ENCODE data around the gene ANKRD34A. TPM values are rescaled to one million over a fixed set of nuclear protein-coding genes. Genes with fewer than 3 reads are reported as not detected.

Gene ANKRD34A
- total and polyA plus RNA-seq, 10 donors = 0.57 to 3.1 (median 1.1) TPM

- no peak for DNase-seq
- no peaks in the 10 kb centered on the region for H3K27me3 ChIP-seq (replicated peaks in 1 of 7)
- 82 to 89% (median 86%) methylated on average over 7 of the region's 7 CpGs for WGBS, 5 donors
- intact Hi-C loops (cut with DNase I; ENCODE audit: low total_unique reads) = no loop called here
- no peaks in the 10 kb centered on the region for H3K9me3 ChIP-seq
- H3K4me1 ChIP-seq = peaks cover 27 to 88% (median 73%) of the 10 kb centered on the region in 6 donors
- peak overlapping the region in 2 of 8 donors; percentile 0 to 100 for H3K4me3 ChIP-seq
- TF ChIP-seq POLR2AphosphoS5 (IDR thresholded peaks at IDR 0.05) (peak in 2 of 3 donors; percentile 76 to 96), POLR2A (IDR thresholded peaks at IDR 0.05) (peak in 2 of 3 donors; percentile 30 to 44), CTCF (IDR thresholded peaks at IDR 0.05 in 8 of 11, conservative IDR thresholded peaks at IDR 0.05 in 3 of 11) (peak in 1 of 11 experiments; percentile 6)
- peaks cover 21 to 38% (median 33%) of the 10 kb centered on the region in 6 donors for H3K36me3 ChIP-seq
- H3K27ac ChIP-seq = peak overlapping the region; percentile 46 to 100 (median 99)
Observed at GRCh38 chr1:145990249-145990855, 26.0 kb upstream of the ANKRD34A start.

- Histone ChIP-seq H3K4me1 (peaks cover 42 to 100% (median 89%) of the 10 kb centered on the region in 6 donors), H3K36me3 (peaks cover 8 to 22% (median 18%) of the 10 kb centered on the region in 6 donors), H3K27ac (peak overlapping the region; percentile 46 to 100 (median 84)), H3K9me3 (no peaks in the 10 kb centered on the region), H3K4me3 (no peak overlapping the region), H3K27me3 (replicated peaks in 1 of 7) (no peaks in the 10 kb centered on the region)
- TF ChIP-seq POLR2AphosphoS5 (IDR thresholded peaks at IDR 0.05) (peak in 1 of 3 donors; percentile 77), POLR2A (IDR thresholded peaks at IDR 0.05) (no peak), CTCF (IDR thresholded peaks at IDR 0.05 in 8 of 11, conservative IDR thresholded peaks at IDR 0.05 in 3 of 11) (no peak)
- intact Hi-C loops (cut with DNase I; ENCODE audit: low total_unique reads) = no loop called here
- WGBS, 5 donors = 39 to 48% (median 46%) methylated on average over 5 of the region's 5 CpGs
- no peak for DNase-seq
Observed at GRCh38 chr1:145988773-145989172, 24.4 kb upstream of the ANKRD34A start.

- 95 to 100% (median 100%) methylated on average over 1 of the region's 1 CpG for WGBS, 5 donors
- Histone ChIP-seq H3K9me3 (no peaks in the 10 kb centered on the region), H3K27ac (peak overlapping the region; percentile 46 to 100 (median 84)), H3K36me3 (peaks cover 0 to 14% (median 9%) of the 10 kb centered on the region in 6 donors), H3K4me3 (no peak overlapping the region), H3K27me3 (replicated peaks in 1 of 7) (no peaks in the 10 kb centered on the region), H3K4me1 (peaks cover 45 to 100% (median 93%) of the 10 kb centered on the region in 6 donors)
- TF ChIP-seq POLR2A (IDR thresholded peaks at IDR 0.05) (no peak), CTCF (IDR thresholded peaks at IDR 0.05 in 8 of 11, conservative IDR thresholded peaks at IDR 0.05 in 3 of 11) (no peak), POLR2AphosphoS5 (IDR thresholded peaks at IDR 0.05) (peak in 1 of 3 donors; percentile 77)
- intact Hi-C loops (cut with DNase I; ENCODE audit: low total_unique reads) = no loop called here
- DNase-seq = no peak
Observed at GRCh38 chr1:145987926-145988325, 23.6 kb upstream of the ANKRD34A start.

- DNase-seq = no peak
- H3K4me3 ChIP-seq = no peak overlapping the region
- H3K9me3 ChIP-seq = no peaks in the 10 kb centered on the region
- H3K27ac ChIP-seq = peak overlapping the region in 7 of 8 donors; percentile 31 to 100 (median 99)
- 92 to 97% (median 95%) methylated on average over 6 of the region's 6 CpGs for WGBS, 5 donors
- H3K27me3 ChIP-seq (replicated peaks in 1 of 7) = no peaks in the 10 kb centered on the region
- peak in 1 of 3 donors; percentile 9 for TF ChIP-seq POLR2AphosphoS5 (IDR thresholded peaks at IDR 0.05)
- no peak for TF ChIP-seq CTCF (IDR thresholded peaks at IDR 0.05 in 8 of 11, conservative IDR thresholded peaks at IDR 0.05 in 3 of 11)
- H3K36me3 ChIP-seq = peaks cover 0 to under 1% (median 0%) of the 10 kb centered on the region in 6 donors
- intact Hi-C loops (cut with DNase I; ENCODE audit: low total_unique reads) = no loop called here
- H3K4me1 ChIP-seq = peaks cover 46 to 100% (median 95%) of the 10 kb centered on the region in 6 donors
Observed at GRCh38 chr1:145986551-145986950, 22.2 kb upstream of the ANKRD34A start.
